Body of pancreas (tissue), 4 donors: ENCODE results near the gene MAP3K13. TPM values are rescaled to one million over a fixed set of nuclear protein-coding genes. Genes with fewer than 3 reads are reported as not detected.

Experiments
- ATAC-seq: fragments of 150-250 bp; one replicate; pipeline ENCODE4 v1.9.1; 2016
- DNase-seq, 4 donors: peaks; one replicate each; pipeline ENCODE4 v3.0.0-alpha.2; 2019
- H3K27ac ChIP-seq, 4 donors: fragments of 200-600 bp; sonication (generic); 1 replicate in 3 of 4; 2 replicates in 1 of 4; pipeline versions ENCODE4 v1.5.1 to v1.6.1; 2016 to 2019; ENCODE audit warnings: mild to moderate bottlenecking in 1 of 4, mixed read lengths in 1 of 4, moderate library complexity in 1 of 4
- H3K27me3 ChIP-seq, 2 donors: fragments of 200-600 bp; sonication (generic); one replicate each; pipeline ENCODE4 v1.6.0; 2016; ENCODE audit warnings: mild to moderate bottlenecking in 1 of 2
- H3K36me3 ChIP-seq, 2 donors: fragments of 200-600 bp; sonication (generic); replicated peaks in 1 of 2; 2 replicates each; pipeline ENCODE4 v1.5.1; 2016; ENCODE audit warnings: low read depth in 2 of 2; ENCODE audit not compliant: insufficient read depth in 1 of 2
- H3K4me1 ChIP-seq: fragments of 200-600 bp; sonication (generic); one replicate; pipeline ENCODE4 v1.6.0; 2016
- H3K4me3 ChIP-seq, 2 donors: fragments of 200-600 bp; sonication (generic); 1 replicate in 1 of 2; 2 replicates in 1 of 2; pipeline ENCODE4 v1.5.1; 2016 to 2019
- H3K9me3 ChIP-seq, 3 donors: fragments of 200-600 bp; sonication (generic); 1 replicate in 2 of 3; 2 replicates in 1 of 3; pipeline ENCODE4 v1.5.1; 2016
- POLR2A ChIP-seq, 3 donors: fragments of 450-650 bp; IDR thresholded peaks; one replicate each; pipeline ENCODE4 v1.6.1; 2016; ENCODE audit warnings: antibody characterized with exemption in 3 of 3, mild to moderate bottlenecking in 2 of 3
- WGBS, 2 donors: methylation state at CpG; one replicate each; pipeline ENCODE4 v1.1.5; 2017; 5-methylcytosine and 5-hydroxymethylcytosine counted together
- intact Hi-C: fragments of 100-400 bp; cut with DNase I; formaldehyde crosslinking; loops from one replicate; pipeline ENCODE4 v1.15.1; 2023
- total RNA-seq, 2 donors: library from RNA; depleted of rRNA; stranded (reverse); fragments of >200 nt; gene quantifications; one replicate each; pipeline ENCODE4 v1.1.0, GENCODE V29; 2016
- TF ChIP-seq, protein P1 (sequence below), 7 experiments: fragments of 450-650 bp in 4 of 7; fragments of 200-600 bp in 3 of 7; sonication (generic) in 3 of 7; IDR thresholded peaks; one replicate each; pipeline ENCODE4 v1.5.1; 2016 to 2019; ENCODE audit warnings: antibody characterized with exemption in 7 of 7

MAP3K13 gene
- total RNA-seq, 2 donors from 2014 or later, result 20.0 to 27.4 TPM

DNA sequence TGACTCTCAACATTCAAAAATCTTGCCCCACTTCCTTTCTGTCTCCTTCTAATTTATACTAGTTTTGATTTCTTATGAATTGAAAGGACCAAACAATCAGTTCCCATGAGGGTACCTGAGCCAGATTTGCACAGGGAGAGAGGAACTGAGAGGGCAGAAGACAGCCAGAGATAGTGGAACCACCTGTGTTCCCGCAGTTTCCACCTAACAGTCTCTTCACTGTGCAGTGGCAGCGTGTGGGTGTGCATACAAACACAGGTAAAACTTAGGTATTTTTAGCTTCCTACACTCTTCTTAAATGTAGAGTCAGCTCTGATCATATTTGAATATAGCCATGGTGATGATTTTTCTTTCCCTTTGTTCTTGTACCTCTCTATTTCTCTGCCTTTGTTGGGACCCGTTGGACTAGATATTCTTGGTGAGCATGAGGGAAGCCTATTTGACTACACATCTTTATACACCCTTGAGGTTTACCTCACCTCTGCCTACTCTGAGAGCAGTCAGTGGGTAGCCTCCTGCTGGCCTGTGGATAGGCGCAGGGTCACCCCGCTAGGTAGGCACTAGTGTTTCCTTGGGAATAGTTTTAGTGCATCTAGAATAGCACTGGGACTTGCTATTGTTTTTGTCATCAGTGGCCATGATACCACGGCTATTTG is 58.8 kb downstream of the MAP3K13 start:
- no peaks in the 10 kb centered on the region for H3K27me3 ChIP-seq
- DNase-seq, result no peak
- no peak overlapping the region for H3K4me3 ChIP-seq
- H3K9me3 ChIP-seq, result no peaks in the 10 kb centered on the region
- H3K4me1 ChIP-seq, result peaks cover 57% of the 10 kb centered on the region
- no peaks in the 10 kb centered on the region for H3K36me3 ChIP-seq
- intact Hi-C loops, result no loop called here
- 82 to 86% methylated on average over 6 of the region's 6 CpGs for WGBS, 2 donors
- no peak for TF ChIP-seq POLR2A (IDR thresholded peaks at IDR 0.05)
- TF ChIP-seq, protein P1, sequence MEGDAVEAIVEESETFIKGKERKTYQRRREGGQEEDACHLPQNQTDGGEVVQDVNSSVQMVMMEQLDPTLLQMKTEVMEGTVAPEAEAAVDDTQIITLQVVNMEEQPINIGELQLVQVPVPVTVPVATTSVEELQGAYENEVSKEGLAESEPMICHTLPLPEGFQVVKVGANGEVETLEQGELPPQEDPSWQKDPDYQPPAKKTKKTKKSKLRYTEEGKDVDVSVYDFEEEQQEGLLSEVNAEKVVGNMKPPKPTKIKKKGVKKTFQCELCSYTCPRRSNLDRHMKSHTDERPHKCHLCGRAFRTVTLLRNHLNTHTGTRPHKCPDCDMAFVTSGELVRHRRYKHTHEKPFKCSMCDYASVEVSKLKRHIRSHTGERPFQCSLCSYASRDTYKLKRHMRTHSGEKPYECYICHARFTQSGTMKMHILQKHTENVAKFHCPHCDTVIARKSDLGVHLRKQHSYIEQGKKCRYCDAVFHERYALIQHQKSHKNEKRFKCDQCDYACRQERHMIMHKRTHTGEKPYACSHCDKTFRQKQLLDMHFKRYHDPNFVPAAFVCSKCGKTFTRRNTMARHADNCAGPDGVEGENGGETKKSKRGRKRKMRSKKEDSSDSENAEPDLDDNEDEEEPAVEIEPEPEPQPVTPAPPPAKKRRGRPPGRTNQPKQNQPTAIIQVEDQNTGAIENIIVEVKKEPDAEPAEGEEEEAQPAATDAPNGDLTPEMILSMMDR (IDR thresholded peaks at IDR 0.05), result no peak
- peak overlapping the region in 3 of 4 donors; percentile 61 to 79 (median 74) for H3K27ac ChIP-seq
- no peak for ATAC-seq

DNA sequence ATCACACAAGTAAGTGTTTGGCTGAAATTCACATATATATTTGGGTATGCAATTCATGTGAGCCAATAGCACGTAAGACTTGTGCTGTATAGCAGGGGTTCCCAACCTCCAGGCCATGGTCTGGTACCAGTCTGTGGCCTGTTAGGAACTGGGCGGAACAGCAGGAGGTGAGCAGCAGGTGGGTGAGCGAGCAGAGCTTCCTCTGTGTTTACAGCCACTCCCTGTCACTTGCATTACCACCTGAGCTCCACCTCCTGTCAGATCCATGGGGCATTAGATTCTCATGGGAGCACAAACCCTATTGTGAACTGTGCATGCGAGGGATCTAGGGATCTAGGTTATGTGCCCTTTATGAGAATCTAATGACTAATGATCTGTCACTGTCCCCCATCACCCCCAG is 59.7 kb downstream of the MAP3K13 start:
- intact Hi-C loops, result no loop called here
- Histone ChIP-seq H3K36me3 (no peaks in the 10 kb centered on the region), H3K4me1 (peaks cover 49% of the 10 kb centered on the region), H3K9me3 (no peaks in the 10 kb centered on the region), H3K27me3 (no peaks in the 10 kb centered on the region), H3K4me3 (no peak overlapping the region), H3K27ac (peak overlapping the region in 2 of 4 donors; percentile 18 to 45)
- no peak for TF ChIP-seq POLR2A (IDR thresholded peaks at IDR 0.05)
- TF ChIP-seq, protein P1 (IDR thresholded peaks at IDR 0.05), result no peak
- WGBS, 2 donors, result 85 to 91% methylated on average over 4 of the region's 4 CpGs
- DNase-seq, result no peak
- no peak for ATAC-seq

DNA sequence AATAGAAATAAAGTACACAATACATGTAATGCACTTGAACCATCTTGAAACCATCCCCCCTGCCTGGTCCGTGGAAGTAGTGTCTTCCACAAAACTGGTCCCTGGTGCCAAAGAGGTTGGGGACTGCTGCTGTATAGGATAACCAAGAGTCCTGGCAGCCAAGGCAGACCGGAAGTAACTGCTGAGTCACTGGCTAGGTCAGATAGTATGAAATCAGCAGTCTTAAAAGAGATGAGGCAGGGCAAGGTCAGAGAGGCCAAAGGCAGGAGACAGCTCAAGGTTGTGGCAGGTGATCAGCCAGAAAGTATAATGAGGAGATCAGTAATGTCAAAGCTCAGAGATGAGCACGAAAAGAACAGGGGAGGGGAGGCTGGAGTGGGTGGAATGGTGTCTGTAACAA is 60.2 kb downstream of the MAP3K13 start:
- no peak for TF ChIP-seq POLR2A (IDR thresholded peaks at IDR 0.05)
- TF ChIP-seq, protein P1 (IDR thresholded peaks at IDR 0.05), result no peak
- no peaks in the 10 kb centered on the region for H3K27me3 ChIP-seq
- 49 to 58% methylated on average over 3 of the region's 3 CpGs for WGBS, 2 donors
- no peaks in the 10 kb centered on the region for H3K36me3 ChIP-seq
- ATAC-seq (peak; percentile 57), DNase-seq (peak; percentile 35 to 61 (median 42))
- H3K4me1 ChIP-seq, result peaks cover 44% of the 10 kb centered on the region
- intact Hi-C loops, result no loop called here
- H3K4me3 ChIP-seq, result no peak overlapping the region
- peak overlapping the region in 2 of 4 donors; percentile 18 to 45 for H3K27ac ChIP-seq
- no peaks in the 10 kb centered on the region for H3K9me3 ChIP-seq

DNA sequence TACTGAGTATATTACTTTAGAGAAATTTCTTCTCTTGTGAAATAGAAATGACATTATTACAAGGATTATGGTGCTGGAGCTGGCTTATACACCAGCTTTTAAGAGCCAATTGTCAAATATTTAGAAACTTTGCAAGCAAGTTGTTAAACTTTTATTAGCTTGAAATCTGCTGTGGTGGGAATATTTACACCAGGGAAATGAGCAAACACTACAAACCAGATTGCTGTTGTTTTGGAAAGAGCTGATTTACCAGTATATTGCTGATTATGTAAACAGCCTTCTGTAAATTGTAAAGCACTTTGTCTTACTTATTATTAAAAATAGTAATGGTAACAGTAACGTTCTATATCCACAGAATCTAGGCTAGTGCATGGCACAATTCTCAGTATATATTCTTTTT is 61.5 kb downstream of the MAP3K13 start:
- DNase-seq (no peak), ATAC-seq (no peak)
- Histone ChIP-seq H3K4me3 (no peak overlapping the region), H3K9me3 (no peaks in the 10 kb centered on the region), H3K36me3 (peaks cover 0 to 5% of the 10 kb centered on the region in 2 donors), H3K27ac (peak overlapping the region in 1 of 4 donors; percentile 45), H3K4me1 (peaks cover 39% of the 10 kb centered on the region), H3K27me3 (no peaks in the 10 kb centered on the region)
- TF ChIP-seq, protein P1 (IDR thresholded peaks at IDR 0.05), result no peak
- no peak for TF ChIP-seq POLR2A (IDR thresholded peaks at IDR 0.05)
- intact Hi-C loops, result no loop called here
- WGBS, 2 donors, result 67 to 79% methylated on average over 1 of the region's 1 CpG

DNA sequence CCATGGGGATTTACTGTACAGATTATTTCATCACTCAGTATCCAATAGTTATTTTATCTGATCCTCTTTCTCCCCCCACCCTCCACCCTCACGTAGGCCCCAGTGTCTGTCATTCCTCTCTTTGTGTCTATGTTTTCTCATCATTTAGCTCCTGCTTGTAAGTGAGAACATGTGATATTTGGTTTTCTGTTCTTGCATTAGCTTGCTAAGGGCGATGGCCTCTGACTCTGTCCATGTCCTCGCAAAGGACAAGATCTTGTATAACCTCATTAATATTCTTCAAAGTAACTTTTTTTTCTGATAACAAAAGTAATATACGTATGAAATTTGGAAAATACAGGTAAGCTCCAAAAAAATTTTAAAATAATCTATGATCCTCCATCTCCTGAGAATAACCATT is 67.4 kb downstream of the MAP3K13 start:
- Histone ChIP-seq H3K4me3 (no peak overlapping the region), H3K4me1 (no peaks in the 10 kb centered on the region), H3K36me3 (peaks cover 0 to 5% of the 10 kb centered on the region in 2 donors), H3K9me3 (no peaks in the 10 kb centered on the region), H3K27me3 (no peaks in the 10 kb centered on the region), H3K27ac (no peak overlapping the region)
- 93% methylated on average over 4 of the region's 4 CpGs for WGBS, 2 donors
- ATAC-seq (no peak), DNase-seq (no peak)
- no peak for TF ChIP-seq POLR2A (IDR thresholded peaks at IDR 0.05)
- TF ChIP-seq, protein P1 (IDR thresholded peaks at IDR 0.05), result no peak
- intact Hi-C loops, result no loop called here
